Lower leg skin (tissue), 4 donors: ENCODE measurements around the gene SPNS2. TPM values are rescaled to one million over a fixed set of nuclear protein-coding genes. Genes with fewer than 3 reads are reported as not detected.

ENCODE experiments used
- DNase-seq, 2 donors: peaks; one replicate each; pipeline ENCODE4 v3.0.0-alpha.2; 2019; ENCODE audit warnings: low spot score in 2 of 2
- H3K4me3 ChIP-seq: fragments of 200-600 bp; sonication (generic); 2 replicates; pipeline ENCODE4 v1.5.1; 2017; ENCODE audit warnings: mild to moderate bottlenecking, low read depth; ENCODE audit not compliant: poor library complexity, severe bottlenecking
- CTCF ChIP-seq, 3 donors: fragments of 450-650 bp; IDR thresholded peaks; one replicate each; pipeline ENCODE4 v1.5.1; 2016; ENCODE audit warnings: antibody characterized with exemption in 3 of 3, mild to moderate bottlenecking in 3 of 3, moderate library complexity in 2 of 3
- POLR2A ChIP-seq, 2 donors: fragments of 450-650 bp; IDR thresholded peaks; one replicate each; pipeline ENCODE4 v1.6.1; 2016 to 2017; ENCODE audit warnings: antibody characterized with exemption in 2 of 2, mild to moderate bottlenecking in 1 of 2, moderate library complexity in 1 of 2
- WGBS, 2 donors: methylation state at CpG; one replicate each; pipeline ENCODE4 v1.1.5; 2018; 5-methylcytosine and 5-hydroxymethylcytosine counted together
- intact Hi-C: fragments of 100-400 bp; cut with DNase I; formaldehyde crosslinking; loops from one replicate; pipeline ENCODE4 v1.15.0; 2023; ENCODE audit warnings: low total_unique reads
- total RNA-seq, 4 donors: library from RNA; depleted of rRNA; stranded (reverse); fragments of >200 nt; gene quantifications; one replicate each; pipeline ENCODE4 v1.1.0, GENCODE V29; 2016

SPNS2 gene
- total RNA-seq, 4 donors from 2014 or later: 74.9 to 132 (median 87.5) TPM

- intact Hi-C loops: no loop called here
- 67 to 69% methylated on average over 13 to 20 of the region's 21 CpGs for WGBS, 2 donors
- DNase-seq: no peak
- no peak overlapping the region for H3K4me3 ChIP-seq
- TF ChIP-seq CTCF (IDR thresholded peaks at IDR 0.05) (no peak), POLR2A (IDR thresholded peaks at IDR 0.05) (no peak)
Observed at GRCh38 chr17:4509923-4510617, 11.4 kb downstream of the SPNS2 start.

- 69 to 70% methylated on average over 11 of the region's 11 CpGs for WGBS, 2 donors
- intact Hi-C loops: no loop called here
Observed at GRCh38 chr17:4510618-4510941, 11.9 kb downstream of the SPNS2 start.

GRCh38 chr17:4511199-4511932, 12.7 kb downstream of the SPNS2 start:
- H3K4me3 ChIP-seq: no peak overlapping the region
- DNase-seq: no peak
- 86% methylated on average over 10 of the region's 10 CpGs for WGBS, 2 donors
- TF ChIP-seq POLR2A (IDR thresholded peaks at IDR 0.05) (no peak), CTCF (IDR thresholded peaks at IDR 0.05) (no peak)
- intact Hi-C loops: no loop called here

More at GRCh38 chr17:4510618-4510941, 11.9 kb downstream of the SPNS2 start:
- no peak overlapping the region for H3K4me3 ChIP-seq
- no peak for DNase-seq
- TF ChIP-seq CTCF (IDR thresholded peaks at IDR 0.05) (no peak), POLR2A (IDR thresholded peaks at IDR 0.05) (no peak)

GRCh38 chr17:4512156-4513112, 13.8 kb downstream of the SPNS2 start:
- WGBS, 2 donors: 84 to 86% methylated on average over 31 of the region's 31 CpGs
- no peak overlapping the region for H3K4me3 ChIP-seq
- DNase-seq: no peak
- intact Hi-C loops: no loop called here
- TF ChIP-seq POLR2A (IDR thresholded peaks at IDR 0.05) (no peak), CTCF (IDR thresholded peaks at IDR 0.05) (no peak)

- 84 to 85% methylated on average over 24 of the region's 24 CpGs for WGBS, 2 donors
- intact Hi-C loops: no loop called here
- DNase-seq: no peak
- TF ChIP-seq POLR2A (IDR thresholded peaks at IDR 0.05) (no peak), CTCF (IDR thresholded peaks at IDR 0.05) (no peak)
- H3K4me3 ChIP-seq: no peak overlapping the region
Observed at GRCh38 chr17:4513113-4514032, 14.7 kb downstream of the SPNS2 start.
